Spinal cord (tissue), 10 donors: ENCODE results near the gene MRNIP. TPM values are rescaled to one million over a fixed set of nuclear protein-coding genes. Genes with fewer than 3 reads are reported as not detected.
A peak's percentile ranks its signal among the peaks of the same experiment; 100 is the strongest.

Experiments used
- DNase-seq, 6 donors: peaks; one replicate each; pipeline versions ENCODE4 v3.0.0 to v3.0.0-alpha.2; 2013 to 2015; ENCODE audit warnings: low spot score in 6 of 6, low read depth in 4 of 6
- H3K27ac ChIP-seq: one replicate; pipeline ENCODE4 v1.5.1; 2013; ENCODE audit warnings: low read depth, low read length, control low read depth
- H3K27me3 ChIP-seq: one replicate; pipeline ENCODE4 v1.6.1; 2013; ENCODE audit warnings: low read length; ENCODE audit not compliant: control insufficient read depth, insufficient read depth
- H3K36me3 ChIP-seq: one replicate; pipeline ENCODE4 v1.6.1; 2013; ENCODE audit warnings: low read length; ENCODE audit not compliant: control insufficient read depth, insufficient read depth
- H3K4me1 ChIP-seq: one replicate; pipeline ENCODE4 v1.6.1; 2013; ENCODE audit warnings: low read length; ENCODE audit not compliant: control insufficient read depth, insufficient read depth
- H3K4me3 ChIP-seq: one replicate; pipeline ENCODE4 v1.5.1; 2013; ENCODE audit warnings: low read depth, low read length, control low read depth
- H3K9me3 ChIP-seq: one replicate; pipeline ENCODE4 v1.6.1; 2013; ENCODE audit warnings: low read length; ENCODE audit not compliant: control insufficient read depth, insufficient read depth
- WGBS: methylation state at CpG from one replicate; pipeline ENCODE4 v1.1.5; 2013; ENCODE audit warnings: missing lambda C conversion rate; ENCODE audit not compliant: insufficient coverage; 5-methylcytosine and 5-hydroxymethylcytosine counted together
- polyA plus RNA-seq, 2 donors: library from polyadenylated mRNA; unstranded; fragments of 120-200 nt; gene quantifications; one replicate each; pipeline ENCODE4 v1.2.1, GENCODE V29; 2013; ENCODE audit not compliant: insufficient read length in 2 of 2
- total RNA-seq, 2 donors: library from RNA; depleted of rRNA in 1 of 2; stranded (reverse); fragments of 120-200 nt in 1 of 2; fragments of >200 nt in 1 of 2; gene quantifications; one replicate each; pipeline versions ENCODE4 v1.2.3 to v1.2.4, GENCODE V29; 2013 to 2014
- donor health status: healthy.

MRNIP gene
- total and polyA plus RNA-seq, 4 donors: 26.3 to 53.9 (median 42.3) TPM

- Histone ChIP-seq H3K36me3 (peaks cover 68% of the 10 kb centered on the region), H3K27ac (no peak overlapping the region), H3K9me3 (no peaks in the 10 kb centered on the region), H3K4me3 (no peak overlapping the region), H3K4me1 (peaks cover 32% of the 10 kb centered on the region), H3K27me3 (no peaks in the 10 kb centered on the region)
- no peak for DNase-seq
- 94% methylated on average over 2 of the region's 3 CpGs for WGBS
Observed at GRCh38 chr5:179824745-179825112, 33.9 kb downstream of the MRNIP start.

- H3K9me3 ChIP-seq: no peaks in the 10 kb centered on the region
- no peaks in the 10 kb centered on the region for H3K27me3 ChIP-seq
- H3K36me3 ChIP-seq: peaks cover 65% of the 10 kb centered on the region
- no peak overlapping the region for H3K4me3 ChIP-seq
- peaks cover 37% of the 10 kb centered on the region for H3K4me1 ChIP-seq
- no peak for DNase-seq
- no peak overlapping the region for H3K27ac ChIP-seq
- 97% methylated on average over 19 of the region's 22 CpGs for WGBS
Observed at GRCh38 chr5:179823937-179824744, 34.5 kb downstream of the MRNIP start.

- Histone ChIP-seq H3K4me1 (peaks cover 49% of the 10 kb centered on the region), H3K4me3 (no peak overlapping the region), H3K27ac (no peak overlapping the region), H3K27me3 (no peaks in the 10 kb centered on the region), H3K36me3 (peaks cover 54% of the 10 kb centered on the region), H3K9me3 (no peaks in the 10 kb centered on the region)
- WGBS: 76% methylated on average over 7 of the region's 8 CpGs
- no peak for DNase-seq
Observed at GRCh38 chr5:179822444-179822990, 36.1 kb downstream of the MRNIP start.

- H3K4me3 ChIP-seq: peak overlapping the region; percentile 84
- no peak for DNase-seq
- peak overlapping the region; percentile 84 for H3K27ac ChIP-seq
- no peaks in the 10 kb centered on the region for H3K9me3 ChIP-seq
- H3K27me3 ChIP-seq: no peaks in the 10 kb centered on the region
- peaks cover 49% of the 10 kb centered on the region for H3K36me3 ChIP-seq
- whole genome bisulfite sequencing: 80% methylated on average over 2 of the region's 3 CpGs
- peaks cover 54% of the 10 kb centered on the region for H3K4me1 ChIP-seq
Observed at GRCh38 chr5:179822059-179822432, 36.6 kb downstream of the MRNIP start.

- H3K36me3 ChIP-seq: peaks cover 44% of the 10 kb centered on the region
- H3K4me3 ChIP-seq: peak overlapping the region; percentile 84
- H3K9me3 ChIP-seq: no peaks in the 10 kb centered on the region
- peak; percentile 52 to 94 (median 73) for DNase-seq
- H3K27me3 ChIP-seq: no peaks in the 10 kb centered on the region
- H3K27ac ChIP-seq: peak overlapping the region; percentile 84
- H3K4me1 ChIP-seq: peaks cover 56% of the 10 kb centered on the region
- 0% methylated on average over 51 of the region's 54 CpGs for WGBS
Observed at GRCh38 chr5:179821298-179822058, 37.1 kb downstream of the MRNIP start.

GRCh38 chr5:179820483-179821297, 37.9 kb downstream of the MRNIP start, which contains the start of gene SQSTM1:
Gene SQSTM1 (plus strand): TSS chr5:179820905. CDS start chr5:179820937, 32 bp downstream.
- Histone ChIP-seq H3K27me3 (peaks cover 5% of the 10 kb centered on the region), H3K4me1 (peaks cover 59% of the 10 kb centered on the region), H3K36me3 (peaks cover 43% of the 10 kb centered on the region), H3K4me3 (peak within 1 kb of the TSS; percentile 84), H3K27ac (peak within 1 kb of the TSS; percentile 85), H3K9me3 (no peaks in the 10 kb centered on the region)
- WGBS: under 1% methylated on average over 81 of the region's 81 CpGs
- peak in 4 of 6 donors; percentile 72 to 96 (median 86) for DNase-seq

DNA sequence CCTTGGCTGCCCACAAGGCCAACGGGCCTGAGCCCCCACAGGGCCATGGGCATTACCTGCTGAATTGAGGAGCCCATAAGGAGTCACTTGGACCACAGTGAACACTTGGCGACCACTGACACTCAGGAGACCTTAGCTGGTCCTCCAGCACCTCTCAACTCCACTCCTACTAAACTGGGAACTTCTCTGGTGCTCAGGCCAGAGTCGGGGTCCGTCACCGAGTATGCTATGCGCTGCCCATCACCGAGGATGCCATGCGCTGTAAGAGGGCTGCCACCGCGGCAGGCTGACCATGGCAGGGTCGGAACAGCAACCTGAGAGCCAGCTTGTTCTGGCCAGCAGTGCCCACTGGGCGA, 38.5 kb downstream of the MRNIP start:
- Histone ChIP-seq H3K27ac (peak overlapping the region; percentile 85), H3K36me3 (peaks cover 38% of the 10 kb centered on the region), H3K9me3 (no peaks in the 10 kb centered on the region), H3K4me1 (peaks cover 59% of the 10 kb centered on the region), H3K27me3 (peaks cover 7% of the 10 kb centered on the region), H3K4me3 (peak overlapping the region; percentile 84)
- WGBS: 45% methylated on average over 12 of the region's 12 CpGs
- no peak for DNase-seq

DNA sequence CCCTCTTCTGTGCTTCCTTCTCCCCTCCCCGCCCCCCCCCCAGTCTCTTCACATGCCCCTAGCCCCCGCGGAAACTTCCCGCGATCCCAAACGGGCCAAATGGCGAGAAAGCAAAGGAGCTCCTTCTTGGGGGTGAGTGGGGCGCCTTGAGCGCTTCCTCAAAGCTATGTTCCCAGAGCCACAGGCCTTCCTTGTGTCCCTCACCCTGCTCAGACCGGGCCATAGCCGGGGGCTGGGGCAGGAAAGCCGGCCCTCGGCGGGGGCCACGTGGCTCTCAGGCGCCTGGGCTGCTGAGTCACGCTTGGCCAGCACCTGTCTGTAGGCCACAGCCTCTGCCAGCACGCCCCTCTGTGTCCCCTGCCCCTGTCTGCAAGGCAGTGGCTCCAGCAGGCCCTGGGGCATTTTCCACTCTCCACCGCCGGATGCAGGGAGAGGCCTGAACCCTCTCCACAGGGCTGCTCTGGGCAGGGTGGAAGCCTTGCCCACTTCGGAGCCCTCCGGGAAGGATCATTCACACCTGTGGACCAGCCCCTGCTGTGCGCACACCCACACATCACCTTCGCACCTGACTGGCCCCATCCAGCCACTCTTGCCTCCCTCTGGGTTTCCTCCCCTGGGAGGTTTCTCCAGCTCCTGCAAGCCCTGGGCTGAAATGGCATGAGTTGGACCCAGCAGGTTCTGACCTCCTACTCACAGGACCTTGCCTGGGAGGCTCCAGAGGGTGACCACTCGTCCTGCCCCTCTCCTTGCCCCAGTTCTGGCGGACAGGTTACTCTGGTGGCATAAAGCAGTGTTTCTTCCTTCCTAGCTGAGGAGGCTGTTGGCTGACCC, 39.1 kb downstream of the MRNIP start:
- Histone ChIP-seq H3K9me3 (no peaks in the 10 kb centered on the region), H3K27me3 (peaks cover 7% of the 10 kb centered on the region), H3K36me3 (peaks cover 32% of the 10 kb centered on the region), H3K4me1 (peaks cover 59% of the 10 kb centered on the region), H3K4me3 (peak overlapping the region; percentile 59), H3K27ac (peak overlapping the region; percentile 85)
- 32% methylated on average over 25 of the region's 26 CpGs for WGBS
- peak in 2 of 6 donors; percentile 15 to 53 for DNase-seq
